ENCODE data around the gene RPS15. TPM values are rescaled to one million over a fixed set of nuclear protein-coding genes. Genes with fewer than 3 reads are reported as not detected.

Gene RPS15
- total and polyA plus RNA-seq, 4 donors: 296 to 954 (median 414) TPM

DNA sequence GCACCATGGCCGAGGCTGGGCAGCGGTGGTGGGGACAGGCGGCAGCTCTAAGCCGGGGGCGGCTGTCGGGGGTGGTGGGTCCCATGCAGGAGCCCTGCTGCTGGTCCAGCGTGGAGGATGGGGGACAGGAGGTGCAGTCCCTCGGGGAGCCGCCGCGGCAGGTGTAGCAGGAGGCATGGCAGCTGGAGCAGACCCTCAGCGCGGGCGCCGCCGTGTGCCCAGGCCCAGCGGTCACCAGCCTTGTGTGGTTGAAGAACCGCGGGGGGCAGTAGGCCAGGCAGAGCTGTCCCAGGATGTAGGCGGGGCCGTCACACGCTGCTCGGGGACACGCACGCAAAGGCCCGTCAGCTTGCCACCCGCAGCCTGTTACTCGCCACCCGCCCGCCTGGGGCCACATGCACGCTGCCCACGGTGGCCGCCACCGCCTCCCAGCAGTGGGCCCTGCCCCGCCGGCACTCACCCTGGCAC is 43.7 kb downstream of the RPS15 start:
- Histone ChIP-seq H3K9ac (ENCODE audit: low read depth in 1 of 2, low read length in 2 of 2) (no peak overlapping the region), H3K27me3 (ENCODE audit: control insufficient read depth in 4 of 4, insufficient read depth in 4 of 4, low read length in 3 of 4) (no peaks in the 10 kb centered on the region), H3K36me3 (ENCODE audit: control insufficient read depth in 4 of 4, insufficient read depth in 3 of 4, low read depth in 1 of 4, low read length in 3 of 4) (no peaks in the 10 kb centered on the region), H3K9me3 (ENCODE audit: control insufficient read depth in 4 of 4, low read length in 3 of 4) (no peaks in the 10 kb centered on the region), H3K4me1 (ENCODE audit: control insufficient read depth in 4 of 4, insufficient read depth in 4 of 4, low read length in 3 of 4) (peaks cover 2 to 17% (median 8%) of the 10 kb centered on the region in 4 donors), H3K27ac (ENCODE audit: low read depth in 1 of 2, low read length in 2 of 2) (no peak overlapping the region), H3K4me3 (ENCODE audit: low read depth in 1 of 3, low read length in 3 of 3) (no peak overlapping the region)
- no peak for TF ChIP-seq FOXA1 (IDR thresholded peaks at IDR 0.05)
- TF ChIP-seq SP1 (IDR thresholded peaks at IDR 0.05): no peak
- TF ChIP-seq YY1 (IDR thresholded peaks at IDR 0.05): no peak
- DNase-seq (ENCODE audit: low spot score): no peak
- 93% methylated on average over 36 of the region's 36 CpGs for WGBS

DNA sequence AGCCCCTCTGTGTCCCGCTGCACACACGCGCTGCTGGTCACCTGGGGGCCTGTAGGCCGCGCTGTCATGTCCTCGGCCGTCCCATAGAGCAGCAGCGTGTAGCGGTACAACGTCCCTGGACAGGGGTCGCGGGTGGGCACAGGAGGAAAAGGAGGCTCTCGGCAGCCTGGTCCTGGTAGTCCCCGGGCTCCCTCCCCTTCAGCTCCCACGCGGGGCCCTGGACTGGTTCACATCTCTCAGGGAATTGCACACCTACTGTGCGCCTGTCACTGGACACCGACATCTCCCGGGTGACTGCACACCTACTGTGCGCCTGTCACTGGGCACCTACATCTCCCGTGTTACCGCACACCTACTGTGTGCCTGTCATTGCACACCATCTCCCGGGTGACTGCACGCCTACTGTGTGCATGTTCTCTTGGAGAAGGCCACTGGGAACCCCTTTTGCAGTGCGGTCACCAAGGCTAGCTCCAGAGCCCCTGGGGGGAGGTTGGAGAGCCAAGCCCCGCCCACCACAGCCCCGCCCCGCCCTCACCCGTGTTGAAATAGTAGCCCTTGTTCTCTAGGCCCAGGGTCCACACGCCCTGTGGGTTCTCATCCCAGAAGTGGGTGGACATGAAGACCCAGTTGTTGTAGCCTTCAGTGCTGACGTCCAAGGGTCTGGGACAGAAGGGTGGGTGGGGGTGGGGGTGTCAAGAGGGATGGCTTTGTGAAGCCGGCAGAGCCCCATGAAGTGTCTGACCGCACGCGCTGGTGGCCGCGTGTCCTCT is 44.4 kb downstream of the RPS15 start:
- WGBS: 87% methylated on average over 37 of the region's 37 CpGs
- no peak overlapping the region for H3K27ac ChIP-seq (ENCODE audit: low read depth in 1 of 2, low read length in 2 of 2)
- no peak overlapping the region for H3K4me3 ChIP-seq (ENCODE audit: low read depth in 1 of 3, low read length in 3 of 3)
- peaks cover 2 to 13% (median 6%) of the 10 kb centered on the region in 4 donors for H3K4me1 ChIP-seq (ENCODE audit: control insufficient read depth in 4 of 4, insufficient read depth in 4 of 4, low read length in 3 of 4)
- DNase-seq (ENCODE audit: low spot score): no peak
- H3K9me3 ChIP-seq (ENCODE audit: control insufficient read depth in 4 of 4, low read length in 3 of 4): no peaks in the 10 kb centered on the region
- no peaks in the 10 kb centered on the region for H3K27me3 ChIP-seq (ENCODE audit: control insufficient read depth in 4 of 4, insufficient read depth in 4 of 4, low read length in 3 of 4)
- no peak overlapping the region for H3K9ac ChIP-seq (ENCODE audit: low read depth in 1 of 2, low read length in 2 of 2)
- TF ChIP-seq, protein P1, sequence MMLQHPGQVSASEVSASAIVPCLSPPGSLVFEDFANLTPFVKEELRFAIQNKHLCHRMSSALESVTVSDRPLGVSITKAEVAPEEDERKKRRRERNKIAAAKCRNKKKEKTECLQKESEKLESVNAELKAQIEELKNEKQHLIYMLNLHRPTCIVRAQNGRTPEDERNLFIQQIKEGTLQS (IDR thresholded peaks at IDR 0.05): no peak
- TF ChIP-seq, protein P2, sequence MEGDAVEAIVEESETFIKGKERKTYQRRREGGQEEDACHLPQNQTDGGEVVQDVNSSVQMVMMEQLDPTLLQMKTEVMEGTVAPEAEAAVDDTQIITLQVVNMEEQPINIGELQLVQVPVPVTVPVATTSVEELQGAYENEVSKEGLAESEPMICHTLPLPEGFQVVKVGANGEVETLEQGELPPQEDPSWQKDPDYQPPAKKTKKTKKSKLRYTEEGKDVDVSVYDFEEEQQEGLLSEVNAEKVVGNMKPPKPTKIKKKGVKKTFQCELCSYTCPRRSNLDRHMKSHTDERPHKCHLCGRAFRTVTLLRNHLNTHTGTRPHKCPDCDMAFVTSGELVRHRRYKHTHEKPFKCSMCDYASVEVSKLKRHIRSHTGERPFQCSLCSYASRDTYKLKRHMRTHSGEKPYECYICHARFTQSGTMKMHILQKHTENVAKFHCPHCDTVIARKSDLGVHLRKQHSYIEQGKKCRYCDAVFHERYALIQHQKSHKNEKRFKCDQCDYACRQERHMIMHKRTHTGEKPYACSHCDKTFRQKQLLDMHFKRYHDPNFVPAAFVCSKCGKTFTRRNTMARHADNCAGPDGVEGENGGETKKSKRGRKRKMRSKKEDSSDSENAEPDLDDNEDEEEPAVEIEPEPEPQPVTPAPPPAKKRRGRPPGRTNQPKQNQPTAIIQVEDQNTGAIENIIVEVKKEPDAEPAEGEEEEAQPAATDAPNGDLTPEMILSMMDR (IDR thresholded peaks at IDR 0.05; ENCODE audit: low read depth, low read length, missing input control): no peak
- TF ChIP-seq, protein P3, sequence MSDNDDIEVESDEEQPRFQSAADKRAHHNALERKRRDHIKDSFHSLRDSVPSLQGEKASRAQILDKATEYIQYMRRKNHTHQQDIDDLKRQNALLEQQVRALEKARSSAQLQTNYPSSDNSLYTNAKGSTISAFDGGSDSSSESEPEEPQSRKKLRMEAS (IDR thresholded peaks at IDR 0.05): no peak
- TF ChIP-seq HNF4G (IDR thresholded peaks at IDR 0.05): no peak
- TF ChIP-seq YY1 (IDR thresholded peaks at IDR 0.05): no peak
- TF ChIP-seq JUND (IDR thresholded peaks at IDR 0.05): no peak
- TF ChIP-seq RXRA (IDR thresholded peaks at IDR 0.05): no peak
- no peak for TF ChIP-seq GABPA (IDR thresholded peaks at IDR 0.05 in 1 of 2, conservative IDR thresholded peaks at IDR 0.05 in 1 of 2)
- no peak for TF ChIP-seq TAF1 (conservative IDR thresholded peaks at IDR 0.05)
- TF ChIP-seq RAD21 (IDR thresholded peaks at IDR 0.05): no peak
- no peak for TF ChIP-seq HNF4A (conservative IDR thresholded peaks at IDR 0.05)
- no peak for TF ChIP-seq FOXA1 (IDR thresholded peaks at IDR 0.05)
- TF ChIP-seq NR2F2 (IDR thresholded peaks at IDR 0.05): no peak
- no peaks in the 10 kb centered on the region for H3K36me3 ChIP-seq (ENCODE audit: control insufficient read depth in 4 of 4, insufficient read depth in 3 of 4, low read depth in 1 of 4, low read length in 3 of 4)

DNA sequence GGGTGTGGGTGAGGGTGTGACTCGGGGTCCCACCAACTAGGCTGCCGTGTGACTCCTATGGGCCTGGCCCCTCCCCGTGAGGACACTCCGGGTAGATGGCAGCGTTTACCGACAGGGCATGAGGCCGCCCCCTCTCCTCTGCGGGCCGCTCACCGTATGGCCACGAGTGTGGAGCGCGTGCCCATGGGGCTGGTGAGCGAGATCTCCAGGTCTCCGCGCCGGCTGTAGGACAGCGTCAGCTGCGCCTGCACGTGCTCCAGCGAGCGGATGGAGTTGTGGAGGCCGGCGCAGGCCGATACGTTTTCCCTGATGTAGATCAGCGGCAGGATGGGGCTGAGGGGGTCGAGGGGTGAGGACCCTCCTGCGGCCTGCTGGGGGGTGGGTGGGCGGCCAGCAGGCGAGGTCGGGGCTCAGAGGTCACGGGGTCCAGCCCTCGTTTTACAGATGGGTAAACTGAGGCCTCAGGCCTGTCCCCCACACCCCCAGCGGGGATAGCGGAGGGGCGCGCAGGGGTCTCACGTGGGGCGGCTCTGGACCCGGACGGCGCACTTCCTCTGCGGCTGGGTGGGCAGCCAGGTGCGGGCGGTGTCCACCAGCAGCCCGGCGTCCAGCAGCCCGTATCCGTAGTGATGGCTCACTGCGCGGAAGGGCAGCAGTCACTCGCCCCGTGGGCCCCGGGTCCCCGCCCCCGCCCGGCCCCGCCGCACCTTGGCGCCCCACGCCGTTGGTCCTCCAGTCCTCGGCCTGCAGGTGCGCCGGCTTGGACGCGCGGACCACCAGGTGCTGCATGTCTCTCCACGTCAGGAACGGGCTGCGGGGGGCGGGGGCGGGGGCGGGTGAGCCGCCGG is 45.2 kb downstream of the RPS15 start:
- no peak for DNase-seq (ENCODE audit: low spot score)
- no peak overlapping the region for H3K27ac ChIP-seq (ENCODE audit: low read depth in 1 of 2, low read length in 2 of 2)
- peaks cover under 1 to 9% (median 2%) of the 10 kb centered on the region in 4 donors for H3K4me1 ChIP-seq (ENCODE audit: control insufficient read depth in 4 of 4, insufficient read depth in 4 of 4, low read length in 3 of 4)
- TF ChIP-seq YY1 (IDR thresholded peaks at IDR 0.05) (no peak), GABPA (IDR thresholded peaks at IDR 0.05 in 1 of 2, conservative IDR thresholded peaks at IDR 0.05 in 1 of 2) (no peak), SP1 (IDR thresholded peaks at IDR 0.05) (no peak)
- TF ChIP-seq, protein P2 (IDR thresholded peaks at IDR 0.05; ENCODE audit: low read depth, low read length, missing input control): no peak
- TF ChIP-seq, protein P4, sequence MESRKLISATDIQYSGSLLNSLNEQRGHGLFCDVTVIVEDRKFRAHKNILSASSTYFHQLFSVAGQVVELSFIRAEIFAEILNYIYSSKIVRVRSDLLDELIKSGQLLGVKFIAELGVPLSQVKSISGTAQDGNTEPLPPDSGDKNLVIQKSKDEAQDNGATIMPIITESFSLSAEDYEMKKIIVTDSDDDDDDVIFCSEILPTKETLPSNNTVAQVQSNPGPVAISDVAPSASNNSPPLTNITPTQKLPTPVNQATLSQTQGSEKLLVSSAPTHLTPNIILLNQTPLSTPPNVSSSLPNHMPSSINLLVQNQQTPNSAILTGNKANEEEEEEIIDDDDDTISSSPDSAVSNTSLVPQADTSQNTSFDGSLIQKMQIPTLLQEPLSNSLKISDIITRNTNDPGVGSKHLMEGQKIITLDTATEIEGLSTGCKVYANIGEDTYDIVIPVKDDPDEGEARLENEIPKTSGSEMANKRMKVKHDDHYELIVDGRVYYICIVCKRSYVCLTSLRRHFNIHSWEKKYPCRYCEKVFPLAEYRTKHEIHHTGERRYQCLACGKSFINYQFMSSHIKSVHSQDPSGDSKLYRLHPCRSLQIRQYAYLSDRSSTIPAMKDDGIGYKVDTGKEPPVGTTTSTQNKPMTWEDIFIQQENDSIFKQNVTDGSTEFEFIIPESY (IDR thresholded peaks at IDR 0.05): no peak
- no peaks in the 10 kb centered on the region for H3K9me3 ChIP-seq (ENCODE audit: control insufficient read depth in 4 of 4, low read length in 3 of 4)
- WGBS: 95% methylated on average over 77 of the region's 77 CpGs
- no peaks in the 10 kb centered on the region for H3K27me3 ChIP-seq (ENCODE audit: control insufficient read depth in 4 of 4, insufficient read depth in 4 of 4, low read length in 3 of 4)
- no peak overlapping the region for H3K9ac ChIP-seq (ENCODE audit: low read depth in 1 of 2, low read length in 2 of 2)
- no peaks in the 10 kb centered on the region for H3K36me3 ChIP-seq (ENCODE audit: control insufficient read depth in 4 of 4, insufficient read depth in 3 of 4, low read depth in 1 of 4, low read length in 3 of 4)
- H3K4me3 ChIP-seq (ENCODE audit: low read depth in 1 of 3, low read length in 3 of 3): no peak overlapping the region
